ENCODE measurements around the gene PDE3A.

PDE3A gene

DNA sequence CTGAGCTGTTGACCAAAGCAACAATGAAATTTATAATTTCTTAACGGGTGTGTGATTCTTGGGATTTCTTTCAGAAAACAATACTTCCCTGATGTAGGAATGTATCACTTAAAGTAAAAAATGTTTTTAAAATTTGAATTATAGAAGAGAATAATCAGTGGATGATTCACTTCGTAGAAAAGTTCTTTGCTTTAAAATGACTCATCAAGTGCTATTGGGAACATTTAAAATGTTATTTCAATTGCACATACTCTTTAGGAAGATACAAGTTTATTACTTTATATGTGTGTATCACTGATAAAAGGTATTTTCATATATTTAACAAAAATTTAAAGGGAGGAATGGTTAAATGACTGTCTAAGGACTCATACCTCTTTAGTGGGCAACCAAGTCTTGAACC, 155.3 kb downstream of the PDE3A start:
- no peak for DNase-seq (ENCODE audit: low spot score)
- TF ChIP-seq CTCF (IDR thresholded peaks at IDR 0.05) = no peak
- no peak overlapping the region for H3K4me3 ChIP-seq
- no peak overlapping the region for H3K27ac ChIP-seq

GRCh38 chr12:20524113-20524512, 155.8 kb downstream of the PDE3A start:
- H3K4me3 ChIP-seq = no peak overlapping the region
- no peak for DNase-seq (ENCODE audit: low spot score)
- no peak for TF ChIP-seq CTCF (IDR thresholded peaks at IDR 0.05)
- no peak overlapping the region for H3K27ac ChIP-seq

- DNase-seq (ENCODE audit: low spot score) = no peak
- Histone ChIP-seq H3K27ac (no peak overlapping the region), H3K4me3 (no peak overlapping the region)
- TF ChIP-seq CTCF (IDR thresholded peaks at IDR 0.05) = no peak
These were observed 156.8 kb downstream of the PDE3A start for GRCh38 chr12:20525064-20525610.

- peak overlapping the region; percentile 47 to 66 for H3K27ac ChIP-seq
- H3K4me3 ChIP-seq = peak overlapping the region; percentile 43
- TF ChIP-seq CTCF (IDR thresholded peaks at IDR 0.05) = no peak
- DNase-seq (ENCODE audit: low spot score) = no peak
These were observed 159.3 kb downstream of the PDE3A start for GRCh38 chr12:20527417-20528163.

- H3K27ac ChIP-seq = peak overlapping the region; percentile 47 to 66
- no peak for DNase-seq (ENCODE audit: low spot score)
- TF ChIP-seq CTCF (IDR thresholded peaks at IDR 0.05) = no peak
- H3K4me3 ChIP-seq = peak overlapping the region; percentile 43
These were observed 159.9 kb downstream of the PDE3A start for GRCh38 chr12:20528208-20528607.

DNA sequence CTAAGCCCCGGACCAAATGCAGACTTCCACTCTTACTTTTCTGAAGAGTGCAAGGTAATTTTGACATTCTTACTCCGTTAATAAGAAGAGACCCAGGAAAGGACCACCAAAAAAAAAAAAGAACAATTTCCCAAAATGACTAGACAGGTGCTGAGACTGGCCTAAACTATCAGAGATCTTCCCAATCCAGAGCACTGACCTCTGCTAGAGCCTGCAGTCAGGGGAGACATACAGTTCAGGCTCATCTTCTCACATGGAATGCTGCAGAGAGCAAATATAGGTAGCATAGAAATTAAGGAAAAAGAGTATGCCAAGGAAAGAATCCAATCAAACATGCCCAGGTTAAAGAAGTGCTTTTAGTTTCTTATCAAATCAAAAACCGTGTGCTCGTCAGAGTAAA, 177.9 kb downstream of the PDE3A start:
- H3K27ac ChIP-seq = peak overlapping the region in 1 of 2 donors; percentile 5
- no peak for TF ChIP-seq CTCF (IDR thresholded peaks at IDR 0.05)
- no peak for DNase-seq (ENCODE audit: low spot score)
- no peak overlapping the region for H3K4me3 ChIP-seq

Measured in coronary artery (tissue), 2 donors.